Measurements from ENCODE around the gene CLEC2L. TPM values are rescaled to one million over a fixed set of nuclear protein-coding genes. Genes with fewer than 3 reads are reported as not detected.

Gene CLEC2L
- total and polyA plus RNA-seq, 2 of the 4 experiments (the other 2 are of a cell fraction) = not detected

DNA sequence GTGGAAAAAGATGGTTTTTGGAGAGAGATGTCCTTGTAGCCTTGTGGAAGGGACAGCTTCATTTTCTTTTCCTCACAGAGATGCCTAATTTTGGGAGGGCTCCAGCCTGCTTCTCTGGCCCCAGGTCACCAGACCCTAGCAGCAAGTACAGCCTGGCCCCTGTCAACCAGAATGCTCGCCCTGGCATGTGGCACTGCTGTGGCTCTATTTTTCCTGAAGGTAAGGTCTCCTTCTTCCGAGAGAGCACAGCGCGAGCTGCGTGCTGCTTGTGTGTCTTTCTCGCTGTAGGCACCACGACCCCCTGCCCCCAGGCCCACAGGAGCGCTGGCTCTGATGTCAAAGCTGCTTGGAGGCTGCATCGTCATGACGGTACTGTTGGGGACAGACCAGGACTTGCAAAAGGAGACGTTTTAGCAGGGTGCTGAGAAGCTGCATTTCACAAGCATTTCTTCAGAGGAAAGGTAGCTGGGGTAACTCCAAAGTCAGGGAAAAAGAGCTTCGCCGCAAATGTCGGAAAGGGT, 58.7 kb downstream of the CLEC2L start:
- dilution Hi-C loops (cut with HindIII; ENCODE audit: low sequenced_read_pairs, unreplicated experiment) (no loop called here), intact Hi-C loops (cut with micrococcal nuclease) (no loop called here), in situ Hi-C loops (cut with MboI; ENCODE audit: low sequenced_read_pairs) (no loop called here)
- Histone ChIP-seq H3K56ac (ENCODE audit: extremely low read depth, insufficient read depth, low read length) (no peak overlapping the region), H4K91ac (ENCODE audit: insufficient read depth, low read depth, low read length) (no peak overlapping the region), H3K4ac (ENCODE audit: low read depth, low read length) (no peak overlapping the region), H2BK15ac (ENCODE audit: low read depth, low read length) (no peak overlapping the region), H2AFZ (replicated peaks; ENCODE audit: low read length, poor library complexity) (no peak overlapping the region), H4K20me1 (ENCODE audit: insufficient read depth, low read length) (peaks cover 9% of the 10 kb centered on the region; the same call in 1 of the 2 replicates), H2BK5ac (ENCODE audit: low read depth, low read length, poor library complexity, severe bottlenecking) (no peak overlapping the region), H3K4me3 (ENCODE audit: insufficient read depth, low read depth, low read length) (no peak overlapping the region), H2AK5ac (ENCODE audit: low read depth, low read length) (no peak overlapping the region), H2AK9ac (replicated peaks; ENCODE audit: low read depth, low read length, poor library complexity) (no peak overlapping the region), H3K18ac (ENCODE audit: low read depth, low read length) (no peak overlapping the region), H2BK20ac (ENCODE audit: low read depth, low read length) (no peak overlapping the region), H3K4me2 (ENCODE audit: low read depth, low read length) (no peak overlapping the region), H3K79me1 (ENCODE audit: low read depth in 1 of 2, low read length in 2 of 2) (peaks cover 8 to 21% of the 10 kb centered on the region in 2 experiments; a peak in 3 of 4 replicates), H3K14ac (replicated peaks; ENCODE audit: low read depth, low read length) (no peak overlapping the region), H3K9ac (ENCODE audit: low read depth, low read length) (no peak overlapping the region), H3K27me3 (ENCODE audit: control insufficient read depth, insufficient read depth, low read length) (no peaks in the 10 kb centered on the region), H3K9me3 (ENCODE audit: control insufficient read depth, insufficient read depth, low read length) (no peaks in the 10 kb centered on the region), H4K5ac (ENCODE audit: low read depth, low read length) (no peak overlapping the region), H3K4me1 (ENCODE audit: control insufficient read depth, insufficient read depth, low read length) (no peaks in the 10 kb centered on the region), H3K27ac (ENCODE audit: insufficient read depth, low read length) (no peak overlapping the region), H2BK120ac (ENCODE audit: low read depth, low read length) (no peak overlapping the region), H3K9me1 (ENCODE audit: insufficient read depth, low read length) (0 out of 2 replicates have a peak, but pooled peaks cover 4% of the 10 kb centered on the region), H3K23ac (ENCODE audit: low read depth, low read length) (no peak overlapping the region), H3K36me3 (ENCODE audit: control insufficient read depth, insufficient read depth, low read length) (peaks cover 79% of the 10 kb centered on the region), H4K8ac (ENCODE audit: low read depth in 2 of 2, low read length in 2 of 2) (no peak overlapping the region)
- CTCF ChIA-PET = no interaction called here
- ATAC-seq (ENCODE audit: low read depth) (no peak), DNase-seq (no peak)
- 91% methylated on average over 9 of the region's 14 CpGs; no CpG with 5 or more reads in 1 of the 2 experiments for WGBS, 2 experiments (ENCODE audit: extremely low coverage in 2 of 2, insufficient read length in 1 of 2)
- TF ChIP-seq RCOR1 (IDR thresholded peaks at IDR 0.05; ENCODE audit: insufficient replicate concordance, low read length) (no peak), MAZ (IDR thresholded peaks at IDR 0.05; ENCODE audit: borderline replicate concordance, low read depth, low read length) (no peak), RFX5 (IDR thresholded peaks at IDR 0.05; ENCODE audit: low read depth, low read length) (no peak), MXI1 (IDR thresholded peaks at IDR 0.05; ENCODE audit: borderline replicate concordance, low read depth, low read length) (no peak), NFE2L2 (IDR thresholded peaks at IDR 0.05; ENCODE audit: low read depth, low read length) (no peak), SMC3 (IDR thresholded peaks at IDR 0.05; ENCODE audit: low read depth, low read length) (no peak), POLR2A (IDR thresholded peaks at IDR 0.05; ENCODE audit: low read depth, low read length) (no peak), CEBPB (IDR thresholded peaks at IDR 0.05; ENCODE audit: low read depth, low read length) (no peak), RAD21 (IDR thresholded peaks at IDR 0.05; ENCODE audit: low read length) (no peak), FOS (IDR thresholded peaks at IDR 0.05; ENCODE audit: low read depth, low read length) (no peak), CHD1 (IDR thresholded peaks at IDR 0.05; ENCODE audit: low read depth, low read length) (no peak), MAFK (IDR thresholded peaks at IDR 0.05; ENCODE audit: low read depth, low read length) (no peak), BHLHE40 (IDR thresholded peaks at IDR 0.05; ENCODE audit: low read depth, low read length) (no peak)
- TF ChIP-seq, protein P1, sequence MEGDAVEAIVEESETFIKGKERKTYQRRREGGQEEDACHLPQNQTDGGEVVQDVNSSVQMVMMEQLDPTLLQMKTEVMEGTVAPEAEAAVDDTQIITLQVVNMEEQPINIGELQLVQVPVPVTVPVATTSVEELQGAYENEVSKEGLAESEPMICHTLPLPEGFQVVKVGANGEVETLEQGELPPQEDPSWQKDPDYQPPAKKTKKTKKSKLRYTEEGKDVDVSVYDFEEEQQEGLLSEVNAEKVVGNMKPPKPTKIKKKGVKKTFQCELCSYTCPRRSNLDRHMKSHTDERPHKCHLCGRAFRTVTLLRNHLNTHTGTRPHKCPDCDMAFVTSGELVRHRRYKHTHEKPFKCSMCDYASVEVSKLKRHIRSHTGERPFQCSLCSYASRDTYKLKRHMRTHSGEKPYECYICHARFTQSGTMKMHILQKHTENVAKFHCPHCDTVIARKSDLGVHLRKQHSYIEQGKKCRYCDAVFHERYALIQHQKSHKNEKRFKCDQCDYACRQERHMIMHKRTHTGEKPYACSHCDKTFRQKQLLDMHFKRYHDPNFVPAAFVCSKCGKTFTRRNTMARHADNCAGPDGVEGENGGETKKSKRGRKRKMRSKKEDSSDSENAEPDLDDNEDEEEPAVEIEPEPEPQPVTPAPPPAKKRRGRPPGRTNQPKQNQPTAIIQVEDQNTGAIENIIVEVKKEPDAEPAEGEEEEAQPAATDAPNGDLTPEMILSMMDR (conservative IDR thresholded peaks at IDR 0.05; ENCODE audit: low read depth, low read length) = no peak
- TF ChIP-seq, protein P2, sequence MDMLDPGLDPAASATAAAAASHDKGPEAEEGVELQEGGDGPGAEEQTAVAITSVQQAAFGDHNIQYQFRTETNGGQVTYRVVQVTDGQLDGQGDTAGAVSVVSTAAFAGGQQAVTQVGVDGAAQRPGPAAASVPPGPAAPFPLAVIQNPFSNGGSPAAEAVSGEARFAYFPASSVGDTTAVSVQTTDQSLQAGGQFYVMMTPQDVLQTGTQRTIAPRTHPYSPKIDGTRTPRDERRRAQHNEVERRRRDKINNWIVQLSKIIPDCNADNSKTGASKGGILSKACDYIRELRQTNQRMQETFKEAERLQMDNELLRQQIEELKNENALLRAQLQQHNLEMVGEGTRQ (IDR thresholded peaks at IDR 0.05; ENCODE audit: low read depth, low read length) = no peak
- BruUV-seq (replicated peaks) = no TSS peak
- POLR2A ChIA-PET (ENCODE audit: unreplicated experiment) = no interaction called here

All from IMR-90 (cell line).